Panc1 (cell line): Measurements from ENCODE around the gene PPP1R36. TPM values are rescaled to one million over a fixed set of nuclear protein-coding genes. Genes with fewer than 3 reads are reported as not detected.

ENCODE experiments used
- ATAC-seq: fragments of 200-7000 bp; cut with Tn5 transposase; 2 replicates; pipeline ENCODE4 v1.9.1; 2020; ENCODE audit warnings: mild to moderate bottlenecking, moderate library complexity
- BruUV-seq: library from RNA; stranded (reverse); fragments of 400-500 nt; replicated peaks from 2 replicates; lab custom pipeline; 2021; lab: Mats Ljungman, UMichigan
- CTCF ChIA-PET: fragments of 300-600 bp; sonication (Branson Sonifier 250); formaldehyde crosslinking; loops from one replicate; lab custom pipeline; 2022; ENCODE audit warnings: antibody characterized with exemption; lab: Charles Lee
- POLR2A ChIA-PET: fragments of 300-600 bp; sonication (Branson Sonifier 250); formaldehyde crosslinking; loops from one replicate; lab custom pipeline; 2022; ENCODE audit warnings: antibody characterized with exemption; lab: Charles Lee
- DNase-seq: peaks from one replicate; pipeline ENCODE4 v3.0.0-alpha.2; 2010; ENCODE audit warnings: low read depth, low spot score
- H3K27ac ChIP-seq: 2 replicates; pipeline ENCODE4 v1.5.1; 2011; ENCODE audit warnings: mild to moderate bottlenecking, low read length, inconsistent platforms
- H3K27me3 ChIP-seq: fragments of 200-500 bp; sonication (Bioruptor generic); 2 replicates; pipeline ENCODE4 v1.6.0; 2014; ENCODE audit warnings: low read length, inconsistent platforms; ENCODE audit not compliant: control insufficient read depth, insufficient read depth
- H3K36me3 ChIP-seq: fragments of 200-500 bp; sonication (Bioruptor generic); 2 replicates; pipeline ENCODE4 v1.5.1; 2014; ENCODE audit warnings: inconsistent platforms, mild to moderate bottlenecking, low read length, moderate library complexity; ENCODE audit not compliant: control insufficient read depth, insufficient read depth
- H3K4me1 ChIP-seq: 2 replicates; pipeline ENCODE4 v1.5.1; 2011; ENCODE audit warnings: inconsistent platforms, mild to moderate bottlenecking, low read length, moderate library complexity; ENCODE audit not compliant: control insufficient read depth, insufficient read depth
- H3K4me3 ChIP-seq, 2 experiments: 2 replicates each; pipeline ENCODE4 v1.5.1; 2011 to 2012; ENCODE audit warnings: low read depth in 2 of 2, low read length in 2 of 2, mild to moderate bottlenecking in 2 of 2, inconsistent platforms in 1 of 2, moderate library complexity in 1 of 2
- H3K9me3 ChIP-seq: fragments of 200-500 bp; sonication (Bioruptor generic); 2 replicates; pipeline ENCODE4 v1.5.1; 2014; ENCODE audit warnings: low read depth, mild to moderate bottlenecking, inconsistent platforms, low read length, moderate library complexity; ENCODE audit not compliant: control insufficient read depth, insufficient read depth
- POLR2AphosphoS5 ChIP-seq: IDR thresholded peaks from 2 replicates; pipeline ENCODE4 v1.6.1; 2012; ENCODE audit warnings: mild to moderate bottlenecking, low read depth, low read length, moderate library complexity
- in situ Hi-C: cut with HindIII; loops from 2 replicates; pipeline ENCODE4 v1.10.0; 2016; ENCODE audit warnings: low sequenced_read_pairs, low pct_unique_long_range_greater_than_20kb
- intact Hi-C: fragments of 100-400 bp; cut with micrococcal nuclease; formaldehyde crosslinking; loops from one replicate; pipeline ENCODE4 v1.10.0; 2022; ENCODE audit not compliant: unreplicated experiment
- total RNA-seq: library from RNA; stranded (reverse); gene quantifications from one replicate; pipeline ENCODE4 v1.2.1, GENCODE V29; 2021; ENCODE audit not compliant: unreplicated experiment
- TF ChIP-seq, protein P1 (sequence below), 2 experiments: IDR thresholded peaks; 2 replicates each; pipeline ENCODE4 v1.6.1; 2011 to 2012; ENCODE audit warnings: low read depth in 2 of 2, control low read depth in 1 of 2, low read length in 1 of 2, mild to moderate bottlenecking in 1 of 2, moderate library complexity in 1 of 2; ENCODE audit not compliant: insufficient read depth in 1 of 2
- TF ChIP-seq, protein P2 (sequence below): fragments of 450-650 bp; IDR thresholded peaks from 2 replicates; pipeline ENCODE4 v1.5.1; 2017; ENCODE audit warnings: mild to moderate bottlenecking

PPP1R36 gene
- total RNA-seq, 1 experiment from 2014 or later = 0.69 TPM

DNA sequence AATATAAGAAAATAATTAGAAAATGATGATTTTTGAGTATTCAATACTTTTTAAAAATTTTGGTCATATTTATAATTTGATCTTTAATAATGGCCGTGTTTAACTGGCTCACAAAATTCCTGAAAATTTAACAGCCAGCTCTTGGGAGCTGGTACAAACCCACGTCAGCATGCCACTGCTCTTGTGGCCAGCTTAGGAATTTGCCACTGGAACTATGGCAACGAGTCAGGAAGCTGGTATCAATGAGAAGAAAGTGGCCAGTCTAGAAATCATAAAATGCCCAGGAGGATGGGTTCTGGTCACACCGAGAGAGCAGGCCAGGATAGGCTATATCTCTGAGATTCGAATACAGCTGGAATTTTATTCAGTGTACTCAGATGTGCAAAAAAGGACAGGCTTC, 82.3 kb downstream of the PPP1R36 start:
- no peak for TF ChIP-seq POLR2AphosphoS5
- TF ChIP-seq, protein P1, sequence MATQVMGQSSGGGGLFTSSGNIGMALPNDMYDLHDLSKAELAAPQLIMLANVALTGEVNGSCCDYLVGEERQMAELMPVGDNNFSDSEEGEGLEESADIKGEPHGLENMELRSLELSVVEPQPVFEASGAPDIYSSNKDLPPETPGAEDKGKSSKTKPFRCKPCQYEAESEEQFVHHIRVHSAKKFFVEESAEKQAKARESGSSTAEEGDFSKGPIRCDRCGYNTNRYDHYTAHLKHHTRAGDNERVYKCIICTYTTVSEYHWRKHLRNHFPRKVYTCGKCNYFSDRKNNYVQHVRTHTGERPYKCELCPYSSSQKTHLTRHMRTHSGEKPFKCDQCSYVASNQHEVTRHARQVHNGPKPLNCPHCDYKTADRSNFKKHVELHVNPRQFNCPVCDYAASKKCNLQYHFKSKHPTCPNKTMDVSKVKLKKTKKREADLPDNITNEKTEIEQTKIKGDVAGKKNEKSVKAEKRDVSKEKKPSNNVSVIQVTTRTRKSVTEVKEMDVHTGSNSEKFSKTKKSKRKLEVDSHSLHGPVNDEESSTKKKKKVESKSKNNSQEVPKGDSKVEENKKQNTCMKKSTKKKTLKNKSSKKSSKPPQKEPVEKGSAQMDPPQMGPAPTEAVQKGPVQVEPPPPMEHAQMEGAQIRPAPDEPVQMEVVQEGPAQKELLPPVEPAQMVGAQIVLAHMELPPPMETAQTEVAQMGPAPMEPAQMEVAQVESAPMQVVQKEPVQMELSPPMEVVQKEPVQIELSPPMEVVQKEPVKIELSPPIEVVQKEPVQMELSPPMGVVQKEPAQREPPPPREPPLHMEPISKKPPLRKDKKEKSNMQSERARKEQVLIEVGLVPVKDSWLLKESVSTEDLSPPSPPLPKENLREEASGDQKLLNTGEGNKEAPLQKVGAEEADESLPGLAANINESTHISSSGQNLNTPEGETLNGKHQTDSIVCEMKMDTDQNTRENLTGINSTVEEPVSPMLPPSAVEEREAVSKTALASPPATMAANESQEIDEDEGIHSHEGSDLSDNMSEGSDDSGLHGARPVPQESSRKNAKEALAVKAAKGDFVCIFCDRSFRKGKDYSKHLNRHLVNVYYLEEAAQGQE (IDR thresholded peaks at IDR 0.05; ENCODE audit: insufficient read depth in 1 of 2, low read depth in 2 of 2, low read length in 1 of 2) = no peak
- TF ChIP-seq, protein P2, sequence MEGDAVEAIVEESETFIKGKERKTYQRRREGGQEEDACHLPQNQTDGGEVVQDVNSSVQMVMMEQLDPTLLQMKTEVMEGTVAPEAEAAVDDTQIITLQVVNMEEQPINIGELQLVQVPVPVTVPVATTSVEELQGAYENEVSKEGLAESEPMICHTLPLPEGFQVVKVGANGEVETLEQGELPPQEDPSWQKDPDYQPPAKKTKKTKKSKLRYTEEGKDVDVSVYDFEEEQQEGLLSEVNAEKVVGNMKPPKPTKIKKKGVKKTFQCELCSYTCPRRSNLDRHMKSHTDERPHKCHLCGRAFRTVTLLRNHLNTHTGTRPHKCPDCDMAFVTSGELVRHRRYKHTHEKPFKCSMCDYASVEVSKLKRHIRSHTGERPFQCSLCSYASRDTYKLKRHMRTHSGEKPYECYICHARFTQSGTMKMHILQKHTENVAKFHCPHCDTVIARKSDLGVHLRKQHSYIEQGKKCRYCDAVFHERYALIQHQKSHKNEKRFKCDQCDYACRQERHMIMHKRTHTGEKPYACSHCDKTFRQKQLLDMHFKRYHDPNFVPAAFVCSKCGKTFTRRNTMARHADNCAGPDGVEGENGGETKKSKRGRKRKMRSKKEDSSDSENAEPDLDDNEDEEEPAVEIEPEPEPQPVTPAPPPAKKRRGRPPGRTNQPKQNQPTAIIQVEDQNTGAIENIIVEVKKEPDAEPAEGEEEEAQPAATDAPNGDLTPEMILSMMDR = no peak
- ATAC-seq = no peak
- no peak for DNase-seq
- BruUV-seq = no TSS peak
- Histone ChIP-seq H3K27ac (no peak overlapping the region), H3K36me3 (no peaks in the 10 kb centered on the region), H3K27me3 (no peaks in the 10 kb centered on the region), H3K9me3 (no peaks in the 10 kb centered on the region), H3K4me1 (no peaks in the 10 kb centered on the region; the same call in 1 of the 2 replicates), H3K4me3 (no peak overlapping the region)
- intact Hi-C loops (loop anchor here (10.0 kb wide), 1 partner anchor 87 kb away; the partner anchor contains the start of genes HSPA2 and PPP1R36), in situ Hi-C loops (no loop called here)
- ChIA-PET POLR2A (no interaction called here), CTCF (no interaction called here)

DNA sequence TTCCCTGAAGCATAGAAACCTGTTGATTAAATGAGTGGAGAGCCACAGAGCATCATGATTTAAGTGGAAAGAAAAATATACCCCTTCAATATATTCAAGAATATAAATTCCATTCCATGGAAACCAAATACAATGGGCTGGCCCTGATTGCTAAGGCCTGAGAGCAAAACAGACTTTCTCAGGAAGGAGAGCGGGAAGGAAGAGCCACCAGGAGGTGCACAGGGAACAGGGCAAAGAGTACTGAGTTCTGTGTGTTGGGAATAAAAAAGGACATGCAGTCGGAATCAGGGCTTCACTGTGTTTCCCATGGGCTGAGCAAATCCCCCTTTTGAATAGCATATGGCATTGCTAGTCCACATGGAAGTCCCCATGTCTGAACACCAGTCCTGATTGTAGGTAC, 84.8 kb downstream of the PPP1R36 start:
- H3K9me3 ChIP-seq = no peaks in the 10 kb centered on the region
- no peaks in the 10 kb centered on the region; the same call in 1 of the 2 replicates for H3K4me1 ChIP-seq
- TF ChIP-seq, protein P2 = no peak
- TF ChIP-seq POLR2AphosphoS5 = no peak
- TF ChIP-seq, protein P1 (IDR thresholded peaks at IDR 0.05; ENCODE audit: insufficient read depth in 1 of 2, low read depth in 2 of 2, low read length in 1 of 2) = no peak
- CTCF ChIA-PET = no interaction called here
- in situ Hi-C loops = no loop called here
- intact Hi-C loops = loop anchor here (10.0 kb wide), 1 partner anchor 90 kb away; the partner anchor contains the start of genes HSPA2 and PPP1R36
- no peak overlapping the region for H3K4me3 ChIP-seq
- no peaks in the 10 kb centered on the region for H3K27me3 ChIP-seq
- BruUV-seq = no TSS peak
- POLR2A ChIA-PET = no interaction called here
- no peak for DNase-seq
- H3K36me3 ChIP-seq = no peaks in the 10 kb centered on the region
- no peak overlapping the region for H3K27ac ChIP-seq
- no peak for ATAC-seq
